ENCODE measurements around the gene TRIO.

The TRIO gene

DNA sequence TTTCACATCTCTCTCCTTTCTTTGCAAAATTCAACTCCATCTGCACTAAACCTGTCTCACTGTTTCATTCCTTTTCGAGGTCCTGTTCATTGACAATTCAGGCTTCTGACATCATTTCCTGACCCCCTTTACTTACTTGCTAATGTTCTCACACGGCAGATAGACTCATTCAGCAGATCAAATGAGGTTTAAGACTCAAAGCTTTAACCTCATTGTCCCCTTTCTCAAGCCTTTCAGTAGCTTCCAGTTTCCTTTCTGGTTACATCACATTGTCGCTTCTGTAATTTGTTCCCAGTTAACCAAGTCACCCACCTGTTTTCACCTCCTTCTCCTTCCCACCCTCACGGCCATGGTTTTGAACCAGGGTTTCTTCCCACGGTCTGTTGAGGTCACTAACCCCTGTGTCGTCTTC lies 295.1 kb downstream of the TRIO start:
- DNase-seq (ENCODE audit: low spot score), result no peak

DNA sequence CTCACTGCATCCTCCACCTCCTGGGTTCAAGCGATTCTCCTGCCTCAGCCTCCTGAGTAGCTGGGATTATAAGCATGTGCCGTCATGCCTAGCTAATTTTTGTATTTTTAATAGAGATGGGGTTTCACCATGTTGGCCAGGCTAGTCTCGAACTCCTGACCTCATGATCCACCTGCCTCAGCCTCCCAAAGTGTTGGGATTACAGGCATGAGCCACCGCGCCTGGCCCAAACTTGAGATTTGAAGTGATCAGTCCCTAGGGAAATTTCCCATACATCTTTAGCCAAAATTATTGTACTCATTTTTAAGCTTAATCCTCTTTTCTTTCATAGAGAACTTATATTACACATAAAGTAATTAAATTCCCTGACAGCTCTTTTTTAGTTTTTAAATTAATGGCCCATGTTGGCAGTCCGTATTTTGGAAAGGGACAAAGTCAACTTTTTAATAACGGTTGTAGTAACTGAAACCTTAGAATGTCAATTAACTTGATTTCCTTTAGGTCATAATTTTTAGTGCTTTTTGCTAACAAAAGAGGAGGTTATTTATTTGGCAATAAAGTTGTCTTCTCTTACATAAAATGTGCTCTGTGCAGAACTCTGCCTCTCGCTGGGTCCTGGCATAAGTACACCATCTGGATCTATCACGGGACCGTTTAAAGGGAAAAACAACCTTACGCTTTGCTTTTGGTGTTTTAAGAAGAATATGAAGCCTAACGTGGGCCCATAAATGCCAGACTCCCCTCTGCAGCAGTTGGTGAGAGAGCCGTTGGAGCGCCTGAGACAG lies 296.1 kb downstream of the TRIO start:
- no peak for DNase-seq (ENCODE audit: low spot score)

DNA sequence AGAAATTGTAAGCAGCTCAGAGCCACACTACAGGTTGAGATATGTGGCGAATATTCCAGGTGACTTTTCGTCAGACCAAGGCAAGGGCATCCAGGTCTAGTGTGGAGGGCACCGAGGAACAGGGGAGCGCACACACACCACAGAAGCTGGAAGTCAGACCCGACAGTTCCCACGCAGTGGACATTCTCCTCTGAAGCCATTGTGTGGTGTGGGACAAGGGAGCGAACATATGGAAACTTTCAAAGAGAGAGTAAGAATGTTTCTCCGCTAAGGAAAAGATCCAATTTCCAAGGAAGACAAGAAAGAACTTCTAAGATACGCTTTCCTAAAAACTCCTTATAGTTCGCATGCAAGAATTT lies 297.1 kb downstream of the TRIO start:
- no peak for DNase-seq (ENCODE audit: low spot score)

DNA sequence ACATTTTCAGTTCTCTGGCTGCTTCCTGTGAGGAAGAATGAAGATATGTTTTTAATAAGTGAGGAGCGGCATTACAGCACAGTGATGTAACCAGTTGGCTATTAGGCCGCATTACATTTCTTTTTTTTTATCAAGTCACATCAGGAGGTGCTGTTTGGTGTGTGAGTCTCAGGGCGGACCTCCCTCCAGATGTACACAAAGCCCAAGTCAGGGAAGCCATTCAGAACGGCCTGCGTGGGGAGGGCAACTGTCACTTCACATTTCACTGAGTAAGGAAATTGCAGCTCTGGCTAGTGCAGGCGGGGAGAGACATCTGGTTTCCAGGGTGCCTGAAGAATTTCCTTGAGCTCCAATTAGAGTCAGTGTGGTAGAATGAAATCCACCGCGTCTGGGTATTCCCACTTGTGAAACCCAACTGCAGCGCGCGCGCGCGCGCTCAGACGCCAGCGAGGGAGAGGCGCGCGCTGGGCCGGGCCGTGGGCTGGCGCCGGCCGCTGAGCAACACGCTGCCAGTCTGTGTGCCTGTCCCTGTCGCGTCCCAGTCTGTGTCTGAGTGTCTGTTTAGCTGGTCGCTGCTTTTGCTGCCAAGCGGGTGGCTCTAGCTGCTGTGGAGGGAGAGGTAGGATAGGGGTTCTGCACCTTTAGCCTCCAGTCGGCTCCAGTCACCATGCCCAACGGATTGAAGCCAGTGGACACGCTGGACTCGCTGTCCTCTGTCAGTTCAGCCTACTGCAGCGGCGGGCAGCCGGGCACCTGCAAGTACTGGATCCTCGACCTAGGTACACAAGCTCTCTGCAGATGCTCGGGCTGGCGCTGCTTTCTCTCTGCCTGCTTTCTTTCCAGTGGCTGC lies 297.7 kb downstream of the TRIO start:
- DNase-seq (ENCODE audit: low spot score), result no peak

DNA sequence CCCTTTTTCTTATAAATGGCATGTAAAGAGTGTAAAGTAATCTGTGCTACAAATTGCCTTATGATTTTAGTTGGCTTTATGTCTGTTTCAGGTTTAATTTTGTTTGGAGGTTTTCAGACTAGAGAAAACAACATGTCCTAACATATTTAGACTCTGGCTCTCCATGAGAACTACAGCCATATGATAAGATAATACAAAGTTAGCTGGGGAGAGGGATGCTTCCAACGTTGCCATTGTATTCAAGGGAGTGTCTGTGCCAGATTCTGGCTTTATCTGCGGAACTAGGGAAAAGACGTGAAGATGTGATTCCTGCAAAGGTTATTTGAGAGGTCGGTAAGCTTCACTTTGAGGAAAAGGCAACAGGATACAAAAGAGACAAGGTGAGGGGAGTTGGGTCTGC lies 298.5 kb downstream of the TRIO start:
- no peak for DNase-seq (ENCODE audit: low spot score)

DNA sequence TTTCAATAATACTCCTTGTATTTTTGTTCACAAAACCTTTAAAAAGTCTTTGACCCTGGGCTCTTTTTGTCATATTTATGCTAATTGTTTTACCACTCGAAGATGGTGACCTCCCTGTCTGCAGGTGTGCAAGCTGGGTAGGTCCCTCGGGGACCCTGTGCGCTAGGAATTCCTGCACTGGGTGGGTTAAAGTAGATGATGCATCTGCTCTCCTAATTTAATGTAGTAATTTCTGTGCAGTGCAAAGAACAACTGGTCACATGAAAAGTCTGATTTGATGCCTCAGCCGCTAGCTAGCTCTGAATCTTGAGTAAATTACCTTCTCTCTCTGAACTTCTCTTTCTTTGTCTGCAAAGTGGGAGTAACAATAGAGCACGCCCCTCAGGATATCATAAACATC lies 299.4 kb downstream of the TRIO start:
- DNase-seq (ENCODE audit: low spot score), result no peak

DNA sequence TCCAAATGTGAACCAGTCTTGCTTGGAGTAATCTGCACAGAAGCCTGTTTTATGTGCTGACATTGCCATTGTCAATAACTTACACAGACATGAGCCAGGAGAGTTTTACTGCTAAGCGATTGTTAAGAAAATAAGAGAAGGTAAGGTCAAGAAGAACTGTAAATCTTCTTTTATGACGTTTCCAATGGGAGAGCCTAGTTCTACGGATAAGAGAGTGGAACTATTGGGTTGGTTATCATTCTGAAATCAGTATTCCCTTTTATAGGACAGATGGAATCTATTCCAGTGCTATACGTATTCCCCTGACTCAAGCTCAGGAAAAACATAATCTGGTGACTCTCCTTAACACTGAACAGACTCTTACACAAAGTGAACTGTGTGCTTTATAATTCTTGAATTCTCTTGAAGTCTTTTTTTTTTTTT lies 300.5 kb downstream of the TRIO start:
- no peak for DNase-seq (ENCODE audit: low spot score)

DNA sequence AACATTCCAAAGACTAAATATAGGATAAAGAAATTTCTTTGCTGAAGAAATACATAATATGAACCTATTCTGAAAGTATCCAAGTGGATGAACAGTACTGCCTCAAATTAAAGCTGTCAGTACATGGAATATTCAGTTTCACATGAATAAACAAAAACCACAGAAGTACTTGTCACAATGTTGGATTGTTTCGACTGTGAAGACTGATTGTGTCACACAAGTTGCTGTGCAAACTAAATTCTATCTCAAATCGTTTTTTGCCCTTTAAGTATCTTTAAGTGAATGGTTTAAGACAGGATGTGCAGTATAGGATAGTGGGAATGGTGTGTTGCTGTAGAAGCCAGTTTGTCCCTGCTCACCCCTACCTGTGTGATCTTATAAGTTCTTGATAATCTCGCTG lies 301.0 kb downstream of the TRIO start:
- DNase-seq (ENCODE audit: low spot score), result no peak

DNA sequence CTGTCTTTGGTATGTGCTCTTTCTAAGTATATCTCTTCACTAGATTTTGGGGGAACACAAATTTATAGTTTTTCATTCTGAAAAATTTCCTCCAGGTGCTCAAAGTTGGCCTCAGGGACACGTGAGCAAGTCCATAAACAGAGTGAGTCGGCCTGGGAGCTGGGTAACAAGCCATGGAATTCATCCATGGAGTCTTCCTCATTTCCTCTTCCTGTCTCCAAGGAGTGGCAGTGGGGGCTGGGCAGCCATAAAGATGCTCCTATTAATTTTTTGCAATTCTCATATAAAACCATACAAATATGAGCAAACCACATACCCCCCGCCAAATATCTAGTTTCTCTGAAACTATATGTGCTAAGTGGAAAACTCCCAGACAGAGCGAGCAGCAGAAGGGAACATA lies 301.9 kb downstream of the TRIO start:
- no peak for DNase-seq (ENCODE audit: low spot score)

DNA sequence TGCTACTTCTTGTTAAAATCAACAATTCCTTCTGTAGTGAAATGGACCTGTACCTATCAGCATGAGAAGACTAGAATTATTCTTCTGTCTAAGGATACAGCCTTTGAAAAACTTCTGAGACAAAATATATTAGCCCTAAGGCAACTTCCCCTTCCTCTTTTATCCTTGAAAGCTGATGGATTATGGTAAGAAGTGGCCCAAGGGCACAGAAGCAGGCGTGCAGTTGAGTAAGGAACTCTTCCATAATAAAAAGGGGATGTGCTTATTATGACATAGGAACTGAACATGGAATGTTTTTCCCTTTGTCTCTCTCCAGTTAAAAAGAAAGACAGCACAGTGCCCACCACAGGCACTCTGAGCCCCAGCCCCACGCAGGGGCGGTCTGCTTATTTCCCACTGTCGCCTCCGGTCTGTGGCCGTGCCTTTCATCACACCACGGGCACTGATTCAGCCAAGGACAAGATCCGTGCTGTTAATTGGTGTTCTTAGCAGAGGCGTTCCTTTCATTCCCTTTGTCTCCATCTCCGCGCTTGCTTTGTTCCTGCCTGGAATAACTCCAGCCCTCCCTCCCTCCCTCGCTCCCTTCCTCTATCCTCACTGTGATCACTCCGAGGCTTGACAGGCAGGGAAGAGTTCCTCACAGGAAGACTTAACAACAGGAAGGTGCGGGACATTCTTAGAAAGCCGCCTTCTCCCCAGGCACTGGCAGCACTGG lies 302.6 kb downstream of the TRIO start:
- DNase-seq (ENCODE audit: low spot score), result no peak

DNA sequence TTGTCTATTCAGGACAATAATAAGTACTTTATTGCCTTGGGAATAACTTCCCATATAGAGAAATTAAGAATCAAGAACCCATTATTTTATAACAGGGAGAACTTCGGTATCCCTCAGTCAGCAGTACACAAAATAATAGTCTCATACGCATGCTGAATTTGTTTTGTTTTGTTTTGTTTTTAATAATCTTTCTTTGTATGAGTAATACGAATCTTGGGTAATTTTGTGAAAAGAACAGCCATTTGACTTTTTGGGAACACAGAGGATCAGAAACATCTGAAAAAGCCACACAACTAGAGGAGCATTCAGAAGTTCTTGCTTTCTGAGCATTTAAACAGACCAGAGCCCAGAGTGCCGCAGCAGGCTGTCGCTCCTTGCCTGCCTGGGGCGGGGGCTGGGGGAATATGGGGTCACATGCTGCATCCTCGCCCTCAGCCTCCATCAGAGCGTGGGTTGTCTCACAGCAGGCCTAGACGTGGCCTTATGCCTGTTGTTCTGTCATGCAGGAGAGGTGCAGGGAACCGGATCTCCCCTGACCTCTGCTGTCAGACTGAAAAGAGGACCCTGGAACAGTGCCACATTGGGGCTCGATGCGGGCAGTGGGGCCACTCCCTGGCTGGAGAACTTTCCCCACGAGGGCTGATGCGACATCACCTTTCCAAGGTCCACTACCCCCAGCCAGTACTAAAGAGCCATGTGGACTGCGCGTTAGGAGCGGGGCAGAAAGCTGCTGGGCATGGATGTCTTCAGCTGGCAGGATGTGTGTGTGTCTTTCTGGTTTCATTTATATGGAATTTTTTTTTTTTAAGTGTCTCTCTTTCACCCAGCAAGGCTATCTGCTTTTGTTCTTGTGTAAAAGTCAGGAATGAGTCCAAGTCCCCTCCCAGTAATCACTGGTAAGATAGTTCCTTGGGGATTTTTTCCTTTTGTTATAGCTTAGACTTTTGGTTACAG lies 305.1 kb downstream of the TRIO start:
- DNase-seq (ENCODE audit: low spot score), result no peak

DNA sequence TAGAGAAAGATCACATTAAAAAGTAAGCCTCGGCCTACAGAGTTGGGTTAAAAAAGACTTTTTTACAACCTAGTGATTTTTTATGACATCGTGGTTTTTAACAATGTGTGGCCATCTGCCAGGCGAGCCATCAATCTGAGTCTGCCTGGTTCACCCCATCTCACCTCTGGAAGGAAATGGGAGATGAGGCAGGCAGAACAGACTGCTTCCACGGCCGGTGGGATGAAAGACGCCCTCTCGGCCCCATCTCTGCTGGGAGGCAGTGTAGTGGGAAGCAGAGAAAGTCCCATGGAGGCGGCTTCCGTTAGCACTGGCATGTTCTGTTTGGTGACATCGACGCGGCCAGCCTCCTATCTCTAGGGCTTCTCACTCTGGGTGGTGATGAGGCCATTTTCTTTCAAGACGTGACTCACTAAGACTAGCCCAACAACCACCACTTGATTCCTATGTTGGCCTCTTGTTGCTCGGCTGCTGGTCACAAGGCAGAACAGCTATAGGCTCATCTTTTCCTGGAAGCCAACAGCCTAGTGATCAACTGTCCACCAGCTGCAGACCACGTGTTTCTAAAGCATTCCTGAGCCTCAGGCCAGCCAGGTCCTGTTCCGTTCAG lies 306.0 kb downstream of the TRIO start:
- no peak for DNase-seq (ENCODE audit: low spot score)

DNA sequence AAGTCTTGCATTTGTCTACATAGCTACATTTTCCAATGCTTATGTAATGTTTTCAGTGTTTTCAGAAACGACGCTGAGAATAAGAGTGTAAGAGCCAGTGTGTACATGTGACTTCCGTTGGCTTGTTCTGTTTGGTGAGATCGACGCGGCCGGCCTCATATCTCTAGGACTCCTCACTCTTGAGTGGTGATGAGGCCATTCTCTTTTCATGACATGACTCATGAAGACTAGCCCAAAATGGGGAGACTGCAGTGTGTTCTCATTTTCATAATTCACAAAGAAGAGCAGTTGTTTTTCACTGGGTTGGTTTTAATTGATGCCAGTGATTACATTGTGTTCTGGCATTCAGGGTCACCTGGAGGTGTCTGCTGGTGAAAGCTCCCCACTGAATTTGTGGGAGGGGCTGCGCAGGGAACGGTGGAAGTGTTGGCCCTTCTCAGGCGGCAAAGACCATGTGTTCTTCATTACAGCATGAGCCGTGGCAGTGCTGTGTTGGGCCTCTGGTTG lies 306.9 kb downstream of the TRIO start:
- peak; percentile 1 for DNase-seq (ENCODE audit: low spot score)

DNA sequence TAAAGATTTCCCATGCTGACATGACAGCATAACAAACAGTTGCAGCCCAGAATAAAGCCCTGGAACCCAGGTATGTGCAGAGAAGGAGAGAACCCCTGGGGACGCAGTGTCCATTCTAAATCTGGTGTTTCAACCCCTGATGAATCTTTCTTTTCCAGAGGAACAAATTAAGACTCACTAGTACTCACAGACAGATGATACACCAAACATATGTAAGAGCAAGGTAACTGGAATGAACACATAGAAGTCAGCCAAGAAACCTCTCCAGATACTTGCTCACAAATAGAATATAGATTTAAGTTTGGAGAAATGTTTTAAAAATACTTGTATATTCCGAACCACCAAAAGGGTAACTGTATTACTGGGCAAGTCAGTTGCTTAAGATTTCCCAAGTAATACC lies 307.6 kb downstream of the TRIO start:
- DNase-seq (ENCODE audit: low spot score), result no peak

DNA sequence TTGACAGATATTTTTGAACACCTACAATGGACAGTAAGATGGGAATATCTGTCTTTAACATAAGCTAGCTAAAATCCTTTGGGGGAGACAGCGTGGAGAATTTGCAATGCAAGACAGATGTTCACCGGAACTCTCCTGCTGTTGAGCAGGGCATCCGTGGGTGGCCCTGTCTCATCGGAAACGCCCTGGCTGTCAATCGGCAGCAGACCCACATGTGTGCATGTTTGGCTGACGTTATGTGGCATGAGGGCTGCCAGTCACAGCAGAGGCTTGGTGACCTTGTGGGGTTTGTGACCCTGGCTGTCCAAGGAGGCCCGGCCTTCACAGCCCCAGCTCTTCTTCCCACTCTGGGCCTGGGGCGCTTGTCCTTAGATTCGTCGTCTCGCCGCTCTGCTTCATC lies 308.7 kb downstream of the TRIO start:
- no peak for DNase-seq (ENCODE audit: low spot score)

DNA sequence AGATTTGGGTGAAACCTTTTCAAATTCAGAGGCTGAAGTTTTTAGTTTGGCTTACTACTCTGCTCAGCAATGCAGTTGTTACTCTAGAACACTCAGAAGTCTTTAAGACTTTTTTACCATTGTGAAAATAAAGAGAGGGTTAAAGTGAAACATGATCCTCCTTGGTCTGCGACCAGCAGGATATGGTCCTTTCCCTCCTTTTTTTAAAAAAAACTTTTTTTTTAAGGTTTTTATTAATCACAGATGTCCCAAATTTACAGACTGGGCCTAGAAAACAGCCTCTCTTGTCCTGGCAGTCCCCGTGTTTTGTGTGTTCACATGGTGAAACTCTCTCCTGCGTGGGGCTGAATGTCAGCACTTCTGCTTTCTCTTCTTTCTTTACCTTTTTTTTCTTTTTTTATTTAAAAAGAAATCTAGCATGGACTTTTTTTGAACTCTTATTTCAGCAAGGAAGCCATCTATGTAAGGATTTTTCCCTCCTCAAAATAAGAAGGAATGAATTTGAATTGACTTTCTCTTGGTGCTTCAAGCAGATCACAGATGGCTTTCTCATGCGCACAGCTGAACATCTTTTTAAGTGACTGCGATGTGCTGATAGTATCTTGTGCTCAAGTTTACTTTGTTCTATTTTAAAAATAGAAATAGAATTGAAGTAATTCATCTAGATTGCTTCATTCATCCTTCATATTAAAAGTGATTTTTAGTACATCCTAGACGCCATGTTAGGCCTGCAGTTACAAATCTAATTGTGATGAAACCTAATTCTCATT lies 309.7 kb downstream of the TRIO start:
- no peak for DNase-seq (ENCODE audit: low spot score)

DNA sequence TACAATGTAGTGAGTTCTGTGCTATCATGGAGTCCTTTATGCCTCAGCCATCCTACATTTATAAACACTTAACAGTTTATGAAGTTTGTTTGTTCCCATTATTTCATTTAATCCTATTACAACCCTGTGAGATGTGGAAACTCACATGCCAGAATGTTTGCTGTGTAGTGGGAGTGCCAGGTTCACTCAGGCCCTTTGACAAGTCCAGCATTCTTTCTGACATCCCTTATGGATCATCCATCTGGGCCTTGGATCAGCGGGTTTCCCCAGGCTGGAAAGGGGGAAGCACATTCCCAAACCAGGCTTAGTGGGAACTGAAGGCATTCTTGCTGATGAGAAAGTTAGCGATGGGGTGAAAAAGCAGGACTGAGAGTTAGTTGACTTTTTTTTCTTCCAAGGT lies 310.3 kb downstream of the TRIO start:
- DNase-seq (ENCODE audit: low spot score), result no peak

DNA sequence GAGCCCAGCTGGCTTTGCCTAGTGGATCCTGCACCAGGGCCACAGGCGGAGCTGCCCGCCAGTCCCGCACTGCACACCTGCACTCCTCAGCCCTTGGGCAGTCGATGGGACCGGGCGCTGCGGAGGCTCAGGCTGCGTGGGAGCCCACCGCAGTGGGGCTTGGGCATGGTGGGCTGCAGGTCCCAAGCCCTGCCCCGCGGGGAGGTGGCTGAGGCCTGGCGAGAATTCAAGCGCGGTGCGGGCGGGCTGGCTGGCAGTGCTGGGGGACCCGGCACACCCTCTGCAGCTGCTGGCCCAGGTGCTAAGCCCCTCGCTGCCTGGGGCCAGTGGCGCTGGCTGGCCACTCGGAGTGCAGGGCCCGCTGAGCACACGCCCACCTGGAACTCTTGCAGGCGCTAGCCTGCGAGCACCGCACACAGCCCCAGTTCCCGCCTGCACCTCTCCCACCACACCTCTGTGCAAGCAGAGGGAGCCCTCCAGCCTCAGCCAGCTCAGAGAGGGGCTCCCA lies 312.7 kb downstream of the TRIO start:
- no peak for DNase-seq (ENCODE audit: low spot score)

DNA sequence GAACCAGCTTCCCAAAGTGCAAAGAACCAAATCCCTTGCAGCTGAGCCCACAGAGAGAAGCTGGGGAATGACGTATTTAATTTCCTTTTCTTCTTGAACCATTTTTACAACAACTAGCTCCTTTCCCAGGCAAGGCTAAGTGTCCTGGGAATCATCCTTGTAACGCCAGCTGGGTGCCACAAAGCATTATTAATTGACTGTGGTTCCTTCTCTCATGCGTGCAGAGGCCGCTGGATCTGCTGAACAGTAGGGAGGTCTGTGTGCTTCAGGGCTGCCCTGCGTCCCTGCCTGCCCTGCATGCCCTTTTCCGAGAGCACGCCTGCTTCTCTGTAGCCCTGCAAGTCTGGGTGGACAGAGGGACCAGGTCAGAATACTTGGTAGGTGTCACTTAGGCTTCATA lies 314.3 kb downstream of the TRIO start:
- DNase-seq (ENCODE audit: low spot score), result no peak

DNA sequence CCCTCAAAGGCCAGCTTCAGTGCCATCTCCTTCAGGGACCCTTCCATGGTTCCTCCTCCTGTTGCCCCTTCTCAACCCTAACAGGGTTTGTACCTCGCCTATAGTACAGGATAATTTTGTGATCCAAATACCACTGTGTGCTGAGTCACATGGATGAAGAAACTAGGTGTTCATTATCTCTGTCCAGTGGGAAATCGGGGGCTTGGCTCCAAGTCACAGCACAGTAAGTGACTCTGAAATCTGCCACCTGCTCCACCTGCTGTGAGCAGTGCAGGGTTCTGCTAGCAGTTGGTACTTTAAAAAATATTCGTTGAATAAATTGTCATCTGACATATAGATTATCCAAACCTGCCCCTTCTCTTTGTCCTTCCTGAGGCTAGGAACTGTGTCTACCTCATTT lies 315.3 kb downstream of the TRIO start:
- no peak for DNase-seq (ENCODE audit: low spot score)
